ENCODE data around the gene FBF1.

DNA sequence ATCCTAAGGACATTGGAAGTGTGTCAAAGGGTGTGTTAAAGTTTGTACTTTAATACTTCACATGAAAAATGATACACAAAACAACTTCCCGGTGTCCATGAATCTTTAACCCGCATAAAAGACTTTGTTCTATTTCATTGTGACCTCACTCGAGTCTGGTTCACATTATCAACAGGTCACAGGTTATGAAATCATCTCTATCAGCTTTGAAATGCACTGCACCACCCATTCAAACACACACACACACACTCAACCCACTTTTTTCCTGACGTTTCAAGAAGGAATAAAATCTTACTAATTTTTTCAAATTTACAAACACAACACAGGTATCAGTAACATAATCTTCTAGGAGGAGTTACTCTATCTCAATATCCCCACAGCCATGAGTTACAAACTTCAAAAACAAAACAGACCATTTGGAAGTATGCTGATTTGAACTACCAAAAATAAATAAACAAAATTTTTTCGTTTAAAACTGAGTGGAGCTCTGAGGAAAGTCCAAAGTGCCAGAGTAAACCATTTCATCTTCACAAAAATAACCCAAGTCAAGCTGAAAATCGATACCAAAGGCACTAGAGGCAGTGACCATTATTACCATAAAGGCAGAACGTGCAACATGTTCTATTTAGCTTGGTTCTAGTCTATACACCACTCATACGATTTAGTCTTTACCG, 35.5 kb upstream of the FBF1 start:
- TF ChIP-seq, protein P1, sequence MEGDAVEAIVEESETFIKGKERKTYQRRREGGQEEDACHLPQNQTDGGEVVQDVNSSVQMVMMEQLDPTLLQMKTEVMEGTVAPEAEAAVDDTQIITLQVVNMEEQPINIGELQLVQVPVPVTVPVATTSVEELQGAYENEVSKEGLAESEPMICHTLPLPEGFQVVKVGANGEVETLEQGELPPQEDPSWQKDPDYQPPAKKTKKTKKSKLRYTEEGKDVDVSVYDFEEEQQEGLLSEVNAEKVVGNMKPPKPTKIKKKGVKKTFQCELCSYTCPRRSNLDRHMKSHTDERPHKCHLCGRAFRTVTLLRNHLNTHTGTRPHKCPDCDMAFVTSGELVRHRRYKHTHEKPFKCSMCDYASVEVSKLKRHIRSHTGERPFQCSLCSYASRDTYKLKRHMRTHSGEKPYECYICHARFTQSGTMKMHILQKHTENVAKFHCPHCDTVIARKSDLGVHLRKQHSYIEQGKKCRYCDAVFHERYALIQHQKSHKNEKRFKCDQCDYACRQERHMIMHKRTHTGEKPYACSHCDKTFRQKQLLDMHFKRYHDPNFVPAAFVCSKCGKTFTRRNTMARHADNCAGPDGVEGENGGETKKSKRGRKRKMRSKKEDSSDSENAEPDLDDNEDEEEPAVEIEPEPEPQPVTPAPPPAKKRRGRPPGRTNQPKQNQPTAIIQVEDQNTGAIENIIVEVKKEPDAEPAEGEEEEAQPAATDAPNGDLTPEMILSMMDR (IDR thresholded peaks at IDR 0.05), result no peak
- no peak for TF ChIP-seq POLR2A (IDR thresholded peaks at IDR 0.05)

All from thyroid gland (tissue), 4 donors.